GM12878 (cell line): ENCODE data around the gene LDLRAD3. TPM values are rescaled to one million over a fixed set of nuclear protein-coding genes. Genes with fewer than 3 reads are reported as not detected.

Experiments
- ATAC-seq: fragments of 200-7000 bp; cut with Tn5 transposase; 3 replicates; pipeline ENCODE4 v1.9.1; 2020; ENCODE audit warnings: mild to moderate bottlenecking, moderate library complexity
- BruUV-seq: library from RNA; stranded (reverse); fragments of 400-500 nt; replicated peaks from 2 replicates; lab custom pipeline; 2021; lab: Mats Ljungman, UMichigan
- CTCF ChIA-PET: fragments of 300-600 bp; sonication (Branson Sonifier 250); formaldehyde crosslinking; extraction: SDS; loops from one replicate; lab custom pipeline; 2021; ENCODE audit warnings: inconsistent platforms; lab: Yijun Ruan, JAX
- POLR2A ChIA-PET: fragments of 350-600 bp; formaldehyde crosslinking; extraction: SDS; loops from one replicate; lab custom pipeline; 2021; ENCODE audit warnings: inconsistent platforms; lab: Charles Lee
- RAD21 ChIA-PET: fragments of 300-600 bp; sonication (Branson Sonifier 250); formaldehyde crosslinking; loops from one replicate; lab custom pipeline; 2023; ENCODE audit warnings: antibody characterized with exemption; ENCODE audit not compliant: unreplicated experiment; lab: Charles Lee
- SMC1A ChIA-PET: fragments of 300-600 bp; sonication (Branson Sonifier 250); formaldehyde crosslinking; loops from one replicate; lab custom pipeline; 2023; ENCODE audit not compliant: unreplicated experiment, uncharacterized antibody; lab: Charles Lee
- DNase-seq: peaks from one replicate; pipeline ENCODE4 v3.0.0-alpha.2; 2011; ENCODE audit warnings: low read depth, low spot score
- FAIRE-seq: peaks from 3 replicates; lab custom pipeline; 2011; peaks lifted over from hg19 to GRCh38; lab: Jason Lieb, UNC
- H2AFZ ChIP-seq: 2 replicates; pipeline ENCODE4 v1.6.0; 2011; ENCODE audit warnings: low read depth, low read length, control low read depth; ENCODE audit not compliant: control insufficient read depth
- H3K27ac ChIP-seq: 2 replicates; pipeline ENCODE4 v1.5.1; 2011; ENCODE audit warnings: control low read depth; ENCODE audit not compliant: control insufficient read depth, insufficient read depth
- H3K27me3 ChIP-seq, 2 experiments: replicated peaks in 1 of 2; 2 replicates each; pipeline versions ENCODE4 v1.6.0 to v1.6.1; 2011; ENCODE audit warnings: low read length in 1 of 2; ENCODE audit not compliant: control insufficient read depth in 2 of 2, insufficient read depth in 2 of 2
- H3K36me3 ChIP-seq, 2 experiments: 2 replicates each; pipeline ENCODE4 v1.5.1; 2011; ENCODE audit warnings: low read length in 1 of 2; ENCODE audit not compliant: control insufficient read depth in 2 of 2, insufficient read depth in 2 of 2
- H3K4me1 ChIP-seq: 2 replicates; pipeline ENCODE4 v1.6.1; 2011; ENCODE audit warnings: mild to moderate bottlenecking, low read length, moderate library complexity, mixed read lengths; ENCODE audit not compliant: control insufficient read depth, insufficient read depth
- H3K4me2 ChIP-seq: 2 replicates; pipeline ENCODE4 v1.6.0; 2011; ENCODE audit warnings: control low read depth; ENCODE audit not compliant: control insufficient read depth, insufficient read depth
- H3K4me3 ChIP-seq: fragments of 200-600 bp; sonication (generic); 2 replicates; pipeline ENCODE4 v1.5.1; 2016
- H3K79me2 ChIP-seq: 2 replicates; pipeline ENCODE4 v1.6.0; 2011; ENCODE audit warnings: low read length; ENCODE audit not compliant: control insufficient read depth, insufficient read depth
- H3K9ac ChIP-seq: 2 replicates; pipeline ENCODE4 v1.8.0; 2011; ENCODE audit warnings: low read length, control low read depth, mixed read lengths; ENCODE audit not compliant: control insufficient read depth, insufficient read depth
- H3K9me3 ChIP-seq: replicated peaks from 3 replicates; pipeline ENCODE4 v1.5.1; 2011; ENCODE audit warnings: mild to moderate bottlenecking, low read length; ENCODE audit not compliant: control insufficient read depth, insufficient read depth
- H4K20me1 ChIP-seq: 2 replicates; pipeline ENCODE4 v1.6.0; 2011; ENCODE audit not compliant: control insufficient read depth, insufficient read depth
- KDM1A ChIP-seq: fragments of 200-600 bp; sonication (generic); IDR thresholded peaks from 2 replicates; pipeline ENCODE4 v1.6.1; 2016; ENCODE audit warnings: borderline replicate concordance
- PML ChIP-seq: IDR thresholded peaks from 2 replicates; pipeline ENCODE4 v1.6.1; 2012; ENCODE audit warnings: low read length, inconsistent platforms
- POLR2AphosphoS5 ChIP-seq: IDR thresholded peaks from 2 replicates; pipeline ENCODE4 v1.6.1; 2011; ENCODE audit warnings: mild to moderate bottlenecking, low read length, inconsistent platforms
- SMAD5 ChIP-seq: IDR thresholded peaks from 2 replicates; pipeline ENCODE4 v1.6.1; 2016; ENCODE audit warnings: antibody characterized with exemption, low read depth
- YY1 ChIP-seq: IDR thresholded peaks from 2 replicates; pipeline ENCODE4 v1.6.1; 2011; ENCODE audit warnings: low read depth, mild to moderate bottlenecking, low read length
- WGBS: methylation state at CpG from one replicate; pipeline ENCODE4 v1.1.6; 2016; ENCODE audit warnings: low lambda C conversion rate; ENCODE audit not compliant: insufficient replicate concordance, insufficient coverage; ENCODE audit errors: missing lambda C conversion rate; 5-methylcytosine and 5-hydroxymethylcytosine counted together
- in situ Hi-C: fragments of 300-500 bp; cut with MboI; formaldehyde crosslinking; loops from 9 replicates; pipeline ENCODE4 v1.14.3; 2018; ENCODE audit warnings: mixed read lengths
- intact Hi-C: fragments of 100-400 bp; cut with micrococcal nuclease; formaldehyde crosslinking; loops from one replicate; pipeline ENCODE4 v1.14.2; 2022; ENCODE audit not compliant: unreplicated experiment
- polyA plus RNA-seq, 11 experiments: library from polyadenylated mRNA; depleted of rRNA in 4 of 11; unstranded in 6 of 11; stranded (reverse) in 5 of 11; fragments of >200 nt; fragmentation: Nextera tagmentation in 4 of 11; fragmentation: Illumina TruSeq in 1 of 11; extraction: Ambion mirVana in 4 of 11; extraction: Trizol in 1 of 11; gene quantifications; 1 replicate in 1 of 11; 2 replicates in 10 of 11; pipeline versions ENCODE4 v1.2.1 to v1.2.3, GENCODE V29; 2011 to 2016; ENCODE audit warnings: inconsistent platforms in 2 of 11, missing spikeins in 2 of 11, low read depth in 1 of 11
- total RNA-seq, 4 experiments: library from RNA; depleted of rRNA in 3 of 4; stranded (reverse); fragments of >200 nt in 3 of 4; fragmentation: Illumina TruSeq in 1 of 4; extraction: Trizol in 1 of 4; gene quantifications; 2 replicates each; pipeline versions ENCODE4 v1.2.1 to v1.2.3, GENCODE V29; 2013 to 2021
- TF ChIP-seq, protein P1 (sequence below), 3 experiments: IDR thresholded peaks in 2 of 3; conservative IDR thresholded peaks in 1 of 3; 2 replicates each; pipeline ENCODE4 v1.5.1; 2011; ENCODE audit warnings: low read depth in 3 of 3, low read length in 3 of 3, mild to moderate bottlenecking in 3 of 3, control low read depth in 2 of 3, moderate library complexity in 2 of 3, inconsistent platforms in 1 of 3, mixed read lengths in 1 of 3; ENCODE audit not compliant: control insufficient read depth in 2 of 3, insufficient read depth in 1 of 3; ENCODE audit errors: extremely low read depth in 1 of 3

Gene LDLRAD3
- total and polyA plus RNA-seq, 10 of the 15 experiments (the other 5 are each of a cell fraction or from before 2014, with no cell fraction given), result 2.5 to 17.2 (median 10.7) TPM

DNA sequence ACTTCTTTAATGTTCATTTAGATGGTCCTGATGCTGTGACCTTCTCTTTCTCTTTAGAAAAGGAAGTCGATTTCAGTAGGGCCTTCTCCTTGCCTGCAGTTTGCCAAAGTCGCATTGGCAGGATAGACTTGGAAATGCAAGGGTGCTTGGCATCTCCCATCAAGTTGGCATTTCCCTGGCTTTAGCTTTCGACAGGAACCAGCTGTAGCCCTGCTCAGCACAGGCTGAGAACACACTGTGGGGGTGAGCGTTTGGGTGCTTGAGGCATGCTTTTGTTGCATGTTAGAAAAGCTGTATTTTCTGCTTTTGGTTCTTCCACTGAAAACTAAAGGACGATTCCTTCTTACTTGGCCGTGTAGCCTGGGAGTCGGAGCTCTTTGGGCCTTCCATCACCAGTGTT is 37.7 kb downstream of the LDLRAD3 start:
- no peak for FAIRE-seq
- H3K79me2 ChIP-seq, result no peaks in the 10 kb centered on the region
- no peak overlapping the region for H3K9ac ChIP-seq
- peaks cover 6% of the 10 kb centered on the region; the same call in 1 of the 2 replicates for H3K4me1 ChIP-seq
- H3K9me3 ChIP-seq, result no peaks in the 10 kb centered on the region; the same call in 2 of the 3 replicates
- CTCF ChIA-PET, result interaction anchor here (0.8 to 3.6 kb wide), 4 partner anchors 15 to 160 kb away, joined by 3 to 16 read pairs (median 4); no protein-coding TSS in a partner anchor
- ATAC-seq, result peak; percentile 6; the same call in 1 of the 3 replicates
- WGBS, result 36% methylated on average over 7 of the region's 7 CpGs
- H3K4me2 ChIP-seq, result no peak overlapping the region
- intact Hi-C loops, result no loop called here
- H2AFZ ChIP-seq, result no peak overlapping the region; the same call in 1 of the 2 replicates
- in situ Hi-C loops, result no loop called here
- H4K20me1 ChIP-seq, result no peaks in the 10 kb centered on the region
- no peak for TF ChIP-seq POLR2AphosphoS5
- POLR2A ChIA-PET, result interaction anchor here (0.5 kb wide), 1 partner anchor 20 kb away, joined by 3 read pairs; no protein-coding TSS in a partner anchor
- RAD21 ChIA-PET, result interaction anchor here (1.0 to 2.8 kb wide), 5 partner anchors 10 to 159 kb away, joined by 3 to 12 read pairs (median 4); no protein-coding TSS in a partner anchor
- no peak overlapping the region for H3K4me3 ChIP-seq
- BruUV-seq, result no TSS peak
- H3K36me3 ChIP-seq, result no peaks in the 10 kb centered on the region
- H3K27me3 ChIP-seq, result no peaks in the 10 kb centered on the region
- DNase-seq, result no peak
- SMC1A ChIA-PET, result interaction anchor here (0.8 to 6.3 kb wide), 6 partner anchors 10 to 15 kb away, joined by 3 to 32 read pairs (median 4); no protein-coding TSS in a partner anchor
- H3K27ac ChIP-seq, result no peak overlapping the region

- in situ Hi-C loops, result no loop called here
- H3K4me1 ChIP-seq, result peaks cover 6% of the 10 kb centered on the region; the same call in 1 of the 2 replicates
- no peak for FAIRE-seq
These were observed 38.2 kb downstream of the LDLRAD3 start for GRCh38 chr11:35982061-35982460.

More at GRCh38 chr11:35982061-35982460, 38.2 kb downstream of the LDLRAD3 start:
- no peak overlapping the region for H3K27ac ChIP-seq
- CTCF ChIA-PET, result interaction anchor here (1.4 to 3.6 kb wide), 3 partner anchors 15 to 160 kb away, joined by 3 to 16 read pairs (median 5); no protein-coding TSS in a partner anchor
- SMC1A ChIA-PET, result interaction anchor here (2.8 to 6.3 kb wide), 2 partner anchors 13 to 15 kb away, joined by 16 to 32 read pairs; no protein-coding TSS in a partner anchor
- WGBS, result 51% methylated on average over 8 of the region's 8 CpGs
- ATAC-seq (no peak), DNase-seq (no peak)
- H3K79me2 ChIP-seq, result no peaks in the 10 kb centered on the region
- no peaks in the 10 kb centered on the region for H4K20me1 ChIP-seq
- no peaks in the 10 kb centered on the region for H3K27me3 ChIP-seq
- H3K9me3 ChIP-seq, result no peaks in the 10 kb centered on the region; the same call in 2 of the 3 replicates
- BruUV-seq, result no TSS peak
- no peak overlapping the region for H3K4me2 ChIP-seq
- H2AFZ ChIP-seq, result no peak overlapping the region
- POLR2A ChIA-PET, result interaction anchor here (0.5 kb wide), 1 partner anchor 20 kb away, joined by 3 read pairs; no protein-coding TSS in a partner anchor
- no peak overlapping the region for H3K4me3 ChIP-seq
- TF ChIP-seq SMAD5, result no peak
- TF ChIP-seq, protein P1, sequence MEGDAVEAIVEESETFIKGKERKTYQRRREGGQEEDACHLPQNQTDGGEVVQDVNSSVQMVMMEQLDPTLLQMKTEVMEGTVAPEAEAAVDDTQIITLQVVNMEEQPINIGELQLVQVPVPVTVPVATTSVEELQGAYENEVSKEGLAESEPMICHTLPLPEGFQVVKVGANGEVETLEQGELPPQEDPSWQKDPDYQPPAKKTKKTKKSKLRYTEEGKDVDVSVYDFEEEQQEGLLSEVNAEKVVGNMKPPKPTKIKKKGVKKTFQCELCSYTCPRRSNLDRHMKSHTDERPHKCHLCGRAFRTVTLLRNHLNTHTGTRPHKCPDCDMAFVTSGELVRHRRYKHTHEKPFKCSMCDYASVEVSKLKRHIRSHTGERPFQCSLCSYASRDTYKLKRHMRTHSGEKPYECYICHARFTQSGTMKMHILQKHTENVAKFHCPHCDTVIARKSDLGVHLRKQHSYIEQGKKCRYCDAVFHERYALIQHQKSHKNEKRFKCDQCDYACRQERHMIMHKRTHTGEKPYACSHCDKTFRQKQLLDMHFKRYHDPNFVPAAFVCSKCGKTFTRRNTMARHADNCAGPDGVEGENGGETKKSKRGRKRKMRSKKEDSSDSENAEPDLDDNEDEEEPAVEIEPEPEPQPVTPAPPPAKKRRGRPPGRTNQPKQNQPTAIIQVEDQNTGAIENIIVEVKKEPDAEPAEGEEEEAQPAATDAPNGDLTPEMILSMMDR (IDR thresholded peaks at IDR 0.05 in 2 of 3, conservative IDR thresholded peaks at IDR 0.05 in 1 of 3; ENCODE audit: control insufficient read depth in 2 of 3, extremely low read depth in 1 of 3, insufficient read depth in 1 of 3, low read depth in 3 of 3, low read length in 3 of 3), result no peak
- no peak for TF ChIP-seq PML
- no peak for TF ChIP-seq KDM1A
- TF ChIP-seq YY1, result no peak
- RAD21 ChIA-PET, result interaction anchor here (1.0 to 2.8 kb wide), 2 partner anchors 9 to 160 kb away, joined by 4 to 12 read pairs; no protein-coding TSS in a partner anchor
- H3K36me3 ChIP-seq, result no peaks in the 10 kb centered on the region
- H3K9ac ChIP-seq, result no peak overlapping the region
- intact Hi-C loops, result no loop called here
